SK-N-SH treated with all-trans-retinoic acid at 6 μM for 48 hours (cell line): Measurements from ENCODE around the gene C1orf52.

Experiments used
- BACH2 ChIP-seq: fragments of 250-450 bp; sonication (Bioruptor Pico); IDR thresholded peaks from 2 replicates; pipeline ENCODE4 v1.9.0; 2021; ENCODE audit warnings: mild to moderate bottlenecking, borderline replicate concordance
- ESRRG ChIP-seq: fragments of 250-450 bp; sonication (Bioruptor Pico); IDR thresholded peaks from 2 replicates; pipeline ENCODE4 v1.6.1; 2021; ENCODE audit warnings: mild to moderate bottlenecking
- PPARA ChIP-seq: fragments of 250-450 bp; sonication (Bioruptor Pico); IDR thresholded peaks from 2 replicates; pipeline ENCODE4 v1.5.0; 2020; ENCODE audit warnings: mild to moderate bottlenecking, borderline replicate concordance

DNA sequence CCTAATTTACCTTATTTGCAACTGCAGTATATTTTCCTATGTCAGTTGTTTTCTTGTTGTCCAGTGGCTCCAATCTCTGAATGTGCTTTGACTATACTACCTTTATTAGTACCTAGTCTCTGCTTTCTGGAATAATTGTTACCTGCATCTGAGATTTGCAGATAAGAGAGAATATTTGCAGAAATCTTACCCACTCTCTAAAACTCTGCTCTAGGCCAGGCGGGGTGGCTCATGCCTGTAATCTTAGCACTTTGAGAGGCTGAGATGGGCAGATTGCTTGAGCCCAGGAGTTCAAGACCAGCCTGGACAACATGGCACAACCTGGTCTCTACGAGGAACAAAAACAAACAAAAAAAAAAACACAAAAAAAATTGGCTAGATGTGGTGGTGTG is 56.6 kb downstream of the C1orf52 start:
- TF ChIP-seq ESRRG (CRISPR knock-in tag) (no peak), BACH2 (CRISPR knock-in tag) (no peak), PPARA (no peak)
